Skeletal muscle cell (primary cell): ENCODE data around the gene SYNGAP1.
"Not testable (repeated sequence)": the region's sequence is repeated elsewhere in the genome, so short reads cannot be mapped to it uniquely, and the experiment has no call there.

ENCODE experiments used
- DNase-seq: peaks from one replicate; pipeline ENCODE4 v3.0.0-alpha.2; 2010; ENCODE audit warnings: low read depth
- H3K4me3 ChIP-seq: 2 replicates; pipeline ENCODE4 v1.5.1; 2011; ENCODE audit warnings: low read depth, mild to moderate bottlenecking, control low read depth, low read length, moderate library complexity

SYNGAP1 gene

DNA sequence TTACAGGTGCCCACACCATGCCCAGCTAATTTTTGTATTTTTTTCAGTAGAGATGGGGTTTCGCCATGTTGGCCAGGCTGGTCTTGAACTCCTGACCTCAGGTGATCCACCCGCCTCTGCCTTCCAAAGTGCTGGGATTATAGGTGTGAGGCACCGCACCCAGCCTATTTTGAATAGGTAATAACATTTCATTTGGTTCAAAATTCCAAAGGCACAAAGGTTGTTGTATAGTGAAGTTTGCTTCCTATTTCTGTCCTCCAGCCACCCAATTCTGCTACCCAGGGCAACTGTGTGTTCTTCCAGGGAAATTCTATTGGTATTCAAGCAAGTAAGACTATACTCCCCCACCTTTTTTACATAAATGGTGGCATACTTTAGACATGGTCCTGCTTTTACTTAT lies 21.3 kb upstream of the SYNGAP1 start:
- not testable (repeated sequence) for H3K4me3 ChIP-seq, DNase-seq

DNA sequence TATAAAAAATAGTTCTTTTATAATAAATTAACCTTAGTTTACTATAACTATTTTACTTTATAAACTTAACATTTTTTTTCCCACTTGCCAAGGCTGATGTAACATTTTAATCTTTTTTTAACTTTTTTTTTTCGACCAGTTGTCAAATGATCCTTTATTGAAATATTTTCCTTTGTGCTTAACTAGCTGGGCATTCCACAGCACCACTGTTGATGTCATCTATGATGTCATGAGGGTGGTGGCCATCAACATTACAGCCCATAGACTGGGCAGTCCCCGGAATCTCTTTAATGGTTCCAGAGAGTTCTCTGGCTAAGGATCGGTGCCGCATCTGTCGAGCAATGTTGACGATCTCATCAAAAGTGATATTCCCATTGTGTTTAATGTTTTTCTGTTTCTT lies 20.0 kb upstream of the SYNGAP1 start:
- DNase-seq, H3K4me3 ChIP-seq: not testable (repeated sequence)

DNA sequence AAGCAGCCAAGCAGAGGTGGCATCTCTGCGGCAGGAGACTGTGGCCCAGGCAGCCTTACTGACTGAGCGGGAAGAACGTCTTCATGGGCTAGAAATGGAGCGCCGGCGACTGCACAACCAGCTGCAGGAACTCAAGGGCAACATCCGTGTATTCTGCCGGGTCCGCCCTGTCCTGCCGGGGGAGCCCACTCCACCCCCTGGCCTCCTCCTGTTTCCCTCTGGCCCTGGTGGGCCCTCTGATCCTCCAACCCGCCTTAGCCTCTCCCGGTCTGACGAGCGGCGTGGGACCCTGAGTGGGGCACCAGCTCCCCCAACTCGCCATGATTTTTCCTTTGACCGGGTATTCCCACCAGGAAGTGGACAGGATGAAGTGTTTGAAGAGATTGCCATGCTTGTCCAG lies 15.0 kb upstream of the SYNGAP1 start:
- H3K4me3 ChIP-seq, result no peak overlapping the region
- no peak for DNase-seq

DNA sequence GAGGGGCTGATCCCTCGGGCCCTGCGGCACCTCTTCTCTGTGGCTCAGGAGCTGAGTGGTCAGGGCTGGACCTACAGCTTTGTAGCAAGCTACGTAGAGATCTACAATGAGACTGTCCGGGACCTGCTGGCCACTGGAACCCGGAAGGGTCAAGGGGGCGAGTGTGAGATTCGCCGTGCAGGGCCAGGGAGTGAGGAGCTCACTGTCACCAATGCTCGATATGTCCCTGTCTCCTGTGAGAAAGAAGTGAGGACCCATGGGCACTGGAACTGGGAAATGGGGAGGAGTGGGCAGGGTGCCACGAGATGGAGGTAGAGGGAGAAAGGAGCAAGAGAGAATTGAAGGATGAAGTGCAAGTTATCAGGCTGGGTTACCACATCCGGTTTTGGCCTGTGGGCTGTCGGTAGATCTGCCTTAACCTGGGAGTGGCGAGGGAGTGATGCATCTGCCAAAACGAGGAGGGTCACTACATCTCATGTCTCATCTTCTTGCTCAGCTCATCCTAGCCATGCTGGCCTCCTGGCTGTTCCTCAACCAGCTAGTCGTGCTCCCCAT lies 14.4 kb upstream of the SYNGAP1 start:
- DNase-seq, result no peak

DNA sequence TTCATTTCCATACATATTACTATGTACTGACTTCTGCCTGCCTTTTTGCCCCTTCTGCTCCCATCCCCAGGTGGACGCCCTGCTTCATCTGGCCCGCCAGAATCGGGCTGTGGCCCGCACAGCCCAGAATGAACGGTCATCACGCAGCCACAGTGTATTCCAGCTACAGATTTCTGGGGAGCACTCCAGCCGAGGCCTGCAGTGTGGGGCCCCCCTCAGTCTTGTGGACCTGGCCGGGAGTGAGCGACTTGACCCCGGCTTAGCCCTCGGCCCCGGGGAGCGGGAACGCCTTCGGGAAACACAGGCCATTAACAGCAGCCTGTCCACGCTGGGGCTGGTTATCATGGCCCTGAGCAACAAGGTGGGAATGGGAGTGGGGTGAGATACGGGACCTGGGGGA lies 13.7 kb upstream of the SYNGAP1 start:
- no peak for DNase-seq
- H3K4me3 ChIP-seq, result no peak overlapping the region

More for the DNA sequence above, 14.4 kb upstream of the SYNGAP1 start:
- no peak overlapping the region for H3K4me3 ChIP-seq

DNA sequence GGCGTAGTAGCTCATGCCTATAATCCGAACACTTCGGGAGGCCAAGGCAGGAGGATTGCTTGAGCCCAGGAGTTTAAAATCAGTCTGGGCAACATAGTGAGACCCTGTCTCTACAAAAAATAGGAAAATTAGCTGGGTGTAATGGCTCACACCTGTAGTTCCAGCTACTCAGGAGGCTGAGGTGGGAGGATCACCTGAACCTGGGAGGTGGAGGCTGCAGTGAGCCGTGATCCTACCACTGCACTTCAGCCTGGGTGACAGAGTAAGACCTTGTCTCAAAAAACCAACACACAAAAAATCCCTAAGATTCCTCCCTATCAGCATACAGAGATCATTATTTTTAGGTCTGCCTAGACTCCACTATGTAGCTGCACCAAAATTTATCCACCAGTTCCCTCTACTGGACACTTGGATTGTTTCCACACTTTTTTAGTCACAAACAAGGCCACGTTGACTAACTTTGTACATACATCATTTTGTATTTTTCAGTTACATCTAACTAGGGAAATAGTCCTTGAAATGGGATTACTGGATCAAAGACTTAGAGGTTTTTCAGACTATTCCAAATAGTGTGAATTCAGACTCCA lies 12.6 kb upstream of the SYNGAP1 start:
- no peak overlapping the region for H3K4me3 ChIP-seq
- DNase-seq, result no peak

DNA sequence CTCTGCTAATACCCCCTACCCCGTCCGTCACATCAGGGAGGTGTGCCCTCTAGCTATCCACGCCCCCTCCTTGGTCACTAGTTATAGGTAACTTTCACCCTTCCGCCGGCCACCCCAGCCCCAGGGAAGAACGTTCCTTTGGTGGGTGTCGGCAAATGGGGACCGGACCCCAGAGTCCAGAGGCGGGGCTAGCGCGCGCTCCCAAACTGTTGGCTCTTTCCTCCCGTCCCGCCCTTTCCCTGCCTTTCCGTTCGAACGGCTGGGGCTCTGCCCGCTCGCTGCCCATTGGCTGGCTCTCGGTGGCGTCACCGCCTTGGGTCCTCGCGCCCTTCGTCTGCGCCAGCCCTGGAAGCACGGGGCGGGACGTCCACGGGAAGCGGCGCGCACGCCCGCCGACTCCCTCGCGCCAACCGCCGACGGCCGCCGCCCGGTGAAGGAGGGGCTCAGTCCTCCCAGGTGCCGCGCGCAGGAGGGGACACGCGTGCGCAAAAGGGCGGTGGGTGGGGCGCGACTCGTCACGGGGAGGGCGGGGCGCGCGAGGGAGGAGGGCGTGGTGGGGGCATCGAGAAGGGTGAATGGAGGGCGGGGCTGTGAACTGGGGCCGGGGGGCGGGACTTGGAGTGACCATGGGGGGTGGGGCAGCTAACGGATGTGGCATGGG lies 9.7 kb upstream of the SYNGAP1 start:
- H3K4me3 ChIP-seq, result peak overlapping the region; percentile 70
- DNase-seq, result peak; percentile 94

DNA sequence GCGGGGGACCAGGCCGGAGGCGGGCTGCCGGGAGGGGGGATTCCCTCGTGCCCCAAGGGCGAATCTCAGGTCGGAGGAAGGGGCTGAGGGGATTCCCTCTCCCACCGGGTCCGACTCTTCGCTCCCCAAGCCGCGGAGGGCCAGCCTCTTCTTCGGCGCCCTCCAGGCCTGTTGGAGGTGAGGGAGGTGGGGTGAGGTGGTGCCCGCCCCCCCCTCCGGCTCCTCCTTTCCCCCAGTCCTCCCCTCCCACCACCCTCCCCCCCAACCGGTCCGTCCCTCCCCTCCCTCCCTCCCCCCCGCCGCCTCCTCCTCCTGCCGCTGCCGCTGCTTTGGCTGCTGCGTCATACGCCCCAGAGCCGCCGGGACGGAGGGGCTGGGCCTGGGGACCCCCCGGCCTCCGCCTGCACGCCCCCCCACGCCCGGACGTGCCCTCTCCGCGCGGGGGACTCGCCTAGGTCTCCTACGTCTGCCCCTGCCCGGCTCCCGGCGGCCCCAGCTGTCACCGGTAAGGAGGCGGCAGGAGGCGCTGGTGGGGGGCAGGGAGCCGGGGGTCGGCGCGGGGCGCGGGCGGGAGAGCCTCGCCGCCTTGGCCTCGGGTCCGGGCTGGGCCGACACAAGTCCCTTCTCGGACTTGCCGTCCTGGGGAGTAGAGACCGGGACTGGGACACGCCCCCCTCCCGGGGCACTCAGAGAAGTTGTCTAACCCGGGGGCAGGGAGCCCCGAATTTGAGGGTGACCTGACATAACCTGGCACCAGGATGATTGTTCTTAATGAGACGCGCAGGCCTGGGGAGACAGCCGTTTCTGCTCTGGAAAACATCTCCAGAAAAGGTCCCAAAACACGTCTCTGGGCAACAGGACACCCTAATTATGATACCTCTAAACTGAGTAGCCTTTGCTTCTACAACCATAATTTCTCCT lies 8.9 kb upstream of the SYNGAP1 start, which contains the start of gene PHF1:
TSS of gene PHF1 (plus strand) at position 304 of the 921 bp plus-strand sequence. CDS start 1,250 bp downstream, outside the sequence.
- peak; percentile 59 for DNase-seq
- H3K4me3 ChIP-seq, result peak within 1 kb of the TSS; percentile 70

DNA sequence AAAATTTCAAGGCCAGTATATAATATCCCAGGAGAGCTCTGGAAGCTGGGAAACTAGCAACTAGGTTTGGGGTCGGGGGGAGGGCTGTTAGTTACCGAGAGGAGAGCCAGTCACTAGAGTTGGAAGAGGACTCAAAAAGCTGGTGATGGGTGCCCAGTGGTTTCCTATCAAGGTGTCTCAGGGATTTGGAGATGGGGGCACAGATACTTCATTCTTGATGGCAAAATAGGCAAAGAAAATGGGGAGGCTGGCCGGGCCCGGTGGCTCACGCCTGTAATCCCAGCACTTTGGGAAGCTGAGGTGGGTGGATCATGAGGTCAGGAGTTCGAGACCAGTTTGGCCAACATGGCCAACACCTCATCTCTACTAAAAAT lies 8.2 kb upstream of the SYNGAP1 start:
- H3K4me3 ChIP-seq, result peak overlapping the region; percentile 70
- no peak for DNase-seq

DNA sequence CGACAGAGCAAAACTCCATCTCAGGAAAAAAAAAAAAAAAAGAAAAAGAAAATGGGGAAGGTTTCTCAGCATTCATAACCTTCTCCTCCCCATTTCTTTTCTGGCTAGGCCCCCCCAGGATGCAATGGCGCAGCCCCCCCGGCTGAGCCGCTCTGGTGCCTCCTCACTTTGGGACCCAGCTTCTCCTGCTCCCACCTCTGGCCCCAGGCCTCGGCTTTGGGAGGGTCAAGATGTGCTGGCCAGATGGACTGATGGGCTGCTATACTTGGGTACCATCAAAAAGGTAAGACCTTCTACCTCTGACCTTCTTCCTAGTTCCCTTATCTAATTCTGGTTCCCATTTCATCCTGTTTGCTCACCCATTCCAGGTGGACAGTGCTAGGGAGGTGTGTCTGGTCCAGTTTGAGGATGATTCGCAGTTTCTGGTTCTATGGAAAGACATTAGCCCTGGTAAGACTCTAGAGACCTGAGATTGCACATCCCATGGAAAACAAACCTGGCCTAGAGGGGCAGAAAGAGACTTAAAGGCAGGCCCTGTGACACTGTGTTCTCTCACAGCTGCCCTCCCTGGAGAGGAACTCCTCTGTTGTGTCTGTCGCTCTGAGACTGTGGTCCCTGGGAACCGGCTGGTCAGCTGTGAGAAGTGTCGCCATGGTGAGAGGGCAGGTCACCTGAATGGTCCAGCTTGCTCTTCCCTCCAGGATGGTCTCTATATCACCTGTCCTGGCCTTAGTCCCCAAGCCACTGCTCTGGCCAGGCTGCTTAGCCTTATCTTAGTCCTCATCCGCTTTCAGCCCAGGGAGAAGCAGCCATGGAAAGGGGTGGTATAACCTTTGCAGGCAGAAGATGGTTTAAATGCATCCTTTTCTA lies 7.5 kb upstream of the SYNGAP1 start:
- H3K4me3 ChIP-seq, result no peak overlapping the region

DNA sequence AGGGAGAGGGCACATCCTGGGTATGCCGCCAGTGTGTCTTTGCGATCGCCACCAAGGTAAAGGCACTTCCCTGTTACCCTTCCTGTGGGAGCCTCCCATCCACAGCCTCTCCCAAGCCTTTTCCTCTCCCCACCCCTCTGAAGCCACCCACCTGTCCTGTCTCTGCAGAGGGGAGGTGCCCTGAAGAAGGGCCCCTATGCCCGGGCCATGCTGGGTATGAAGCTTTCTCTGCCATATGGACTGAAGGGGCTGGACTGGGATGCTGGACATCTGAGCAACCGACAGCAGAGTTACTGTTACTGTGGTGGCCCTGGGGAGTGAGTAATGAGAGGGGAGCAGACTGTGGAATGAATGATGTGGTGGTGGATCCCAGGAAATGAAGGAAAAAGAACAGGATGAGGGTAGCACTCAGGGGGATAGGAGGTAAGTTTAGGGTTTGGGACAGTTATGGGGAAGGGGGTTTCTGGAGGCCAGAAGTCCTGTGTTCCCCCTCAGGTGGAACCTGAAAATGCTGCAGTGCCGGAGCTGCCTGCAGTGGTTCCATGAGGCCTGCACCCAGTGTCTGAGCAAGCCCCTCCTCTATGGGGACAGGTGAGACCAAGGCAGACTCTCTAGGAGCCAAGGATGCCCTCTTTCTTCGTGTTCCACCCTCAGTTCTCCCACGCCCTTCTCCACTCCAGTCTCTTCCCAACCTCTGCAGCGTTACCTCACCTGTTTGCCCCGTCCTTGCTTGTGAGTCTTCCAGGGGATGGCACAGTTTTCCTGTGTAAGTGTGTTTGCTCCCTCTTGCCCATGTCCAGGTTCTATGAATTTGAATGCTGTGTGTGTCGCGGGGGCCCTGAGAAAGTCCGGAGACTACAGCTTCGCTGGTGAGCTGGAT lies 6.4 kb upstream of the SYNGAP1 start:
- DNase-seq, result no peak
- no peak overlapping the region for H3K4me3 ChIP-seq

More for the DNA sequence above, 7.5 kb upstream of the SYNGAP1 start:
- DNase-seq, result no peak

DNA sequence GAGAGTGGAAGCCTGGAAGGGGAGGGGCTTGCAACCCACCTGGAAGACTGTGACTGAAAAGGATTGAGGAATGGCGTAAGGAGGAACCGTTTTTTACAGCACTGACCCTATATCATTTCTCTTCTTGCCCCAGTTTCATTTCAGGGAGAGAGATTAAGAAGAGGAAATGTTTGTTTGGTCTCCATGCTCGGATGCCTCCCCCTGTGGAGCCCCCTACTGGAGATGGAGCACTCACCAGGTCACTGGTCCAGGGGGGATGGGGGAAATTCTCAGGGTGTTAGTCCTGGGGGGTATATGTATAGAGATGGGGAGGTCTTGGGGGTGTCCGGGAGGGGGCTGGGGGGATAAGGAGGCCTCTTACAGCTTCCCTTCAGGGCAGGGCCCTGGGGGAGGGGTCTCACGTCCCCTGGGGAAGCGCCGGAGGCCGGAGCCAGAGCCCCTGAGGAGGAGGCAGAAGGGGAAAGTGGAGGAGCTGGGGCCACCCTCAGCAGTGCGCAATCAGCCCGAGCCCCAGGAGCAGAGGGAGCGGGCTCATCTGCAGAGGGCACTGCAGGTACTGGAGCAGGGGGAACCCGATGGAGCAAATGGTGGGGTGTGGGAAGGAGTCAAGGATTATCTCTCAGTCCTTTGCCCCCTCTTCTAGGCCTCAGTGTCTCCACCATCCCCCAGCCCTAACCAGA lies 5.1 kb upstream of the SYNGAP1 start:
- H3K4me3 ChIP-seq, result no peak overlapping the region
- DNase-seq, result no peak

DNA sequence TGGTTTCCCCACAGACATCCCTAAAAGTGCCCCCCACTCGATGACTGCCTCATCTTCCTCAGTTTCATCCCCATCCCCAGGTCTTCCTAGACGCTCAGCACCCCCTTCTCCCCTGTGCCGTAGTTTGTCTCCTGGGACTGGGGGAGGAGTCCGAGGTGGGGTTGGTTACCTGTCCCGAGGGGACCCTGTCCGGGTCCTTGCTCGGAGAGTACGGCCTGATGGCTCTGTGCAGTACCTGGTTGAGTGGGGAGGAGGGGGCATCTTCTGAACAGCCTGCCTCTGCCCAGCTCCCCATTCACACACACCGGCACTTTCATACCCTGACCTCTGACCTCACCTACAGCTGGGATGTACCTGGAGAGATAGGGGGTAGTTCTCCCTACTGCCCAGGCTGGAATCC lies 4.0 kb upstream of the SYNGAP1 start:
- peak overlapping the region; percentile 91 for H3K4me3 ChIP-seq
- DNase-seq, result no peak

DNA sequence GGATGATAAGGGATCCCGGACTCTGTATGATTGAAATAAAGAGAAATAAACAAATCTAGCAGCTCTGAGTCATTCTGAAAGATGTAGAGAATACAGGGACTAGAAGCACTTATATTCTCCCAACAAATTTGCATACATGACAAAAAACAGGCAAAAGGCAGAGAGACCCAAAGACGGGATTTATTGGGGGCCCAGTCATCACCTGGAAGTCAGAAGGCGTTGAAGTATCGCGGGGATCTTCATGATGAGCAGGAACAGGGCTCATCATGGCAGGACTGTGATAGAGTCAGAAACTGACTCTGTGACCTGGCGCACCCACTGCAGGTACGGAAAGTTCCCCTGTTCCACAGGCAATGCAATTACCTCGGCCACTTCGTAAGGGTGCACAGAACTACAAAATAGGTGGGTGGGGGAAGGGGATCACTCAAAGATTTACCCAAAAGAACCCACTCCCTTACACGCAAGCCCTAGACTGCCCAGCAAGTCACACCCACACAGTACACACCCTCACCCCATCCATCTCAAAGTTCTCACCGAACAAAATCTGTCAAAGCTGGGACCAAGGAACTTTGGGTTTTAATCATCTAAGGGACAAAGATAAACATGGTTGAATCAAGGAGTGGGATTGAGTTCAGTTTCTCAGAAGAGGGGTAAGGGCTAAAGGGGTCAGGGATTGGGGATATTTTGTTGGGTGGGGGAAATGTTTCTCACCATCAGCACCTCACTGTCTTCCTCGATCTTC lies 3.3 kb upstream of the SYNGAP1 start:
- no peak for DNase-seq

DNA sequence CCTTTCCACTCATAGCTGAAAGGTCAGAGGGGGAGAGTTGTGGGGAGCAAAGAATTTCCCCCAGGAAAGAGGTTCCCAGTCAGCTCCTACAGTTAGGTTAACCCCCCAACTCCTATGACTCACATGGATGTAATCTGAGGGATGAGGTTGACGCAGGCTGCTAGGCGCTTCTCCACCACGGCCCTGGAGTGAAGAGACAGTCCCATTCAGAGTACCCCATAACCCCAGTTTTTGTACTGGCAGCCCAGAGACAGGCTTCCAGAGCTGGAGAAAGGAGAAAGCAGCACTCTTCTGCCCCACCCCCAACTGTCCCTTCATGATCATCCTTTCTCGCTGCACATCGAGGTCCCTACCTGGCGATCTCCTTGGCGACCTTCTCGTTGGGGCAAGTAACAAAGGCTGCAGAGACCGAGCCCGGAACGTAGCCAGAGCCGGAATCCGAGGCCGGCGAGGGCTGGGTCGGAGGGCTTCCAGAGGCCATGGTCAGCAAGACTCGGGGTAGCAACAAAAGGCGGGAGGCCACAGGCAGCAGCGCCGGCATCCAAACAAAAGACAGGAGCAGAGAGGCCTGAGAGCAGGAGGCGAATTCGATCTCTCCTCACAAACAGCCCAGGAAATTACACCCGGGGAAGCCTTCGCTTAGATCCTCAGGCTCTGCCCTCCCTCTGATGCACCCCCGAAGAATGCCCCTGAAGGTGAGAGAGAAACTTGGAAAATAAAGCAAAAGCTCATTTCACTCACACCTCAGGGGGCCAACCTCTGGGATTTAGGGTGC lies 2.5 kb upstream of the SYNGAP1 start:
- H3K4me3 ChIP-seq, result peak overlapping the region; percentile 91
- DNase-seq, result peak; percentile 68

More for the DNA sequence above, 3.3 kb upstream of the SYNGAP1 start:
- H3K4me3 ChIP-seq, result peak overlapping the region; percentile 91
